GM19025 (cell line): ENCODE results near the gene ZBTB7B.
"Not testable (repeated sequence)": the region's sequence is repeated elsewhere in the genome, so short reads cannot be mapped to it uniquely, and the experiment has no call there.

Experiments
- ATAC-seq: cut with Tn5 transposase; IDR thresholded peaks from one replicate; pipeline ENCODE4 v1.9.1; 2021; ENCODE audit warnings: mild to moderate bottlenecking, low read depth, moderate library complexity; ENCODE audit not compliant: unreplicated experiment

ZBTB7B gene

DNA sequence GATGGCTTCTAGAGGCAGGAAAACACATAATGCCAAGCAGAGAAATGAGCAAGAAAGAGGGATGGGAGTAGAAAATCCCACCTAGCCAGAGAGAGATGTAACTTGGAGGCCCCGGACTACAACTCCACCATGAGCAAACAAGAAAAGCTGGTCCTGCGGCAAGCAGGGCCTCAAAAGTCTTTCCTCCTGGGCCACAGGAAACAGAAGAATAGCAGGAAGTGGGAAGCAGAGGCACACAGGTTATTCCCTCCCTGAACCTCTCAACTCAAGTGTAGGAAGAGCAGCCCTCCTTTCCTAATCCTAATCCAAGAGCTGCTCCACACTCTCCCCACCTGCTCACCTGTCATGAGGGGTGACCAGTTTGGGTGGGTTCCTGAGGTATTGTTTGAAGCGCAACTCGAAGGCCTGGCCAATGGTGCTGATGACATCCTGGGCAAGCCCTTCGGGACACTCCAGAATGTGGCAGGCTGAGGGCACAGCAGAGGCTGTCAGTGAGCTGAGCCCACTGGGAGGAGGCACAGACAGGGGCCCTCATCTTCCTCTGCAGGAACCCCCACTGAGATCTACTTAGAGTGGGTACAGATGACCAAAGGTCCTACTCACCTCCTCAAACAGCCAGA is 35.2 kb upstream of the ZBTB7B start:
- no peak for ATAC-seq

GRCh38 chr1:154968731-154969130 is 33.9 kb upstream of the ZBTB7B start:
- ATAC-seq, result no peak

DNA sequence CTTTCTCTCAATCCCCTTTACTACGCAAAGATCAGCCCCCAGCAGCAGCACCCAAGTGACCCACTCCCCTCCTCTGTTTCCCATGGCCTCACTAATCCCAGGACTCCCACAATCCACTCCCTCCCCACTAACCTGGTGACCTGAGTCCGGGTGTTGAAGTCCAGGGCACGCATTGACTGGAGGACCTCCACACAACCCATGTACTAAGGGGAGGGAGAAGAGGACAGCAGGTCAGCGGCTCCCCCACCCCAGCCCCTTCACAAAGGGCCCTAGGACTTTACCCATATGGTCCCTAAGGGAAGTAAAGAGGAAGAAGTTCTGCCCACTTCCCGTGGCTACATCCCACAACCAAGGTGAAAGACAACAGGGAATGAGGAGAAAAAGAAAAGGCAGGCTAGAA is 33.4 kb upstream of the ZBTB7B start:
- ATAC-seq, result no peak

GRCh38 chr1:154969860-154970452 is 32.6 kb upstream of the ZBTB7B start:
- ATAC-seq, result no peak

- ATAC-seq, result no peak
These were observed 31.8 kb upstream of the ZBTB7B start, which contains the start of gene SHC1 for GRCh38 chr1:154970631-154971340. Gene SHC1, minus strand, starts transcription at chr1:154970747. Its CDS starts 221 bp downstream, at chr1:154970526.

GRCh38 chr1:154971341-154971998 is 31.1 kb upstream of the ZBTB7B start:
- ATAC-seq, result no peak

DNA sequence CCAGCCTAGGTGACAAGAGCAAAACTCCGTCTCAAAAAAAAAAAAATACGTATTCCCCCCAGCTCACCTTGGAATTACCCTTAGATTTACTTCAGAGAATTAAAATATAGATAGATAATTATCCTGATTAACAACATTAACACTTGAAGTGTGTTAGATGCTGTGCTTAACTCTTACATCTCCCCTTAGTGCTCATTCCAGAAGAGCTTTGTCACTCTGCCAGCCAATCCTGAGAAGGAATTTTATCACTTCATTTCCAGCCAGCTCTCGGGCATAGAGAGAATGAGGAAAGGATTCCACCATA is 30.4 kb upstream of the ZBTB7B start:
- no peak for ATAC-seq

DNA sequence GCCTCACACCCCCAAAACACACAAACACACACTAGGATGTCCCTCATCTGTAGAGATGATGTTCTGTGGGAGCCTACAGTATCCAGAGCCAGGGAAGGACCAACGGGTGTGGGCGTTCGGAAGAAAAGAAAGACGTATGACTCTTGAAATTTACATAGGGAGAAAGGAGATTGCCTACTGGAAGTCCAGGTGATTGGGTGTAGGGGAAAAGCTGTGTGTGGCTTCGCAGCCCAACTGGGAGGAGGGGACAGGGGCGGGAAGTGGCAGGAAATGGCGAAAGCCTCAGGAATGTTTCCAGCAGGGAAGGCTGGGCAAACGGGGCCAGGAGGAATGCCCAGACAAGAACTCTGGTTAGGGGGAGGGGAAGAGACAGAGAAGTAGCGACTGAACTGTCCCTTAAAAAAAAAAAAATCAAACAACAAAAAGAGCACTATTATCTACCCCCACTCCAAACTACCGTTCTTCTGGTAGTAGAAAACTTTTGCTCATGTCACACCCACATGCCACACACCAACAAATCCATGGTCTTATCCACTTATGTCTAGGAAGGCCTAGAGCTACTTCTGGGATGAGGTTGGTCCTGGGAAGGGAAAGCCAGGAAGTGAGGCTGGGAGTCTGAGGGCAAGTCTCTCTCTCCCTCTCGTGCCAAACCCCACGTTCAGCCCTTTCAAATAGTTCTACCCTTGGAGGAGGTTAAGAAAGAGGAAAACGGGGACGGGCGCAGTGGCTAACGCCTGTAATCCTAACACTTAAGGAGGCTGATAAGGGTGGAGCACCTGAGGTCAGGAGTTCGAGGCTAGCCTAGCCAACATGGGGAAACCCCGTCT is 29.9 kb upstream of the ZBTB7B start:
- ATAC-seq, result no peak

DNA sequence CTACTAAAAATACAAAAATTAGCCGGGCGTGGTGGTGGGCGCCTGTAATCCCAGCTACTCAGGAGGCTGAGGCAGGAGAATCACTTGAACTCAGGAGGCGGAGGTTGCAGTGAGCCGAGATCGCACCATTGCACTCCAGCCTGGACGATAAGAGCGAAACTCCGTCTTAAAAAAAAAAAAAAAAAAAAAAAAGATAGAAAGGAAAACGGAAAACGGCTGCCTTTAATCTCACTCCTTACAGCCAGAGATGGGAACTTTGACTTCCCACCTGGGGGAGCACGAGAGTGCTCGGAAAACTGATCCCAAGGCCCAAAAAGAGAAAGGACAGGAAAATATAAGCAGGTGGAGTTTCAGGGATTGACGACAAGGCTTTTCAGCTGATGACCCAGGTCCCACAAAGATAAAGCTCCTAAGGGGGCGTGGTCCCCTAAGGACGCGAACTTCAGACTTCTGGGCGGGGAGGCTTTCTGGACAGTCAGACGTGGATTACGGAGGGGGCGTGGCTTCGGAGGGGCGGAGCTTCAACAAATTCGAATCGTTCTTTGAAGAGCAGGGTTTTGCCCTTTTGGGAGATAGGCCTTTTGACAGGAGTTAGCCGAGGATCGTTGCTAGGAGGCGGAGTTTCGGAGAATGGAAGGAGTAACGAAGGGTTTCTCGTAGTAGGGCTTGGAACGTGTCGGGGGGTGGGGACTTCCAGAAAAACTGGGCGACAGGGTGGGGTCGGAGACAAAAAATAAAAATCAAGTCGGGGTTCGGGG is 29.1 kb upstream of the ZBTB7B start:
- no peak for ATAC-seq

DNA sequence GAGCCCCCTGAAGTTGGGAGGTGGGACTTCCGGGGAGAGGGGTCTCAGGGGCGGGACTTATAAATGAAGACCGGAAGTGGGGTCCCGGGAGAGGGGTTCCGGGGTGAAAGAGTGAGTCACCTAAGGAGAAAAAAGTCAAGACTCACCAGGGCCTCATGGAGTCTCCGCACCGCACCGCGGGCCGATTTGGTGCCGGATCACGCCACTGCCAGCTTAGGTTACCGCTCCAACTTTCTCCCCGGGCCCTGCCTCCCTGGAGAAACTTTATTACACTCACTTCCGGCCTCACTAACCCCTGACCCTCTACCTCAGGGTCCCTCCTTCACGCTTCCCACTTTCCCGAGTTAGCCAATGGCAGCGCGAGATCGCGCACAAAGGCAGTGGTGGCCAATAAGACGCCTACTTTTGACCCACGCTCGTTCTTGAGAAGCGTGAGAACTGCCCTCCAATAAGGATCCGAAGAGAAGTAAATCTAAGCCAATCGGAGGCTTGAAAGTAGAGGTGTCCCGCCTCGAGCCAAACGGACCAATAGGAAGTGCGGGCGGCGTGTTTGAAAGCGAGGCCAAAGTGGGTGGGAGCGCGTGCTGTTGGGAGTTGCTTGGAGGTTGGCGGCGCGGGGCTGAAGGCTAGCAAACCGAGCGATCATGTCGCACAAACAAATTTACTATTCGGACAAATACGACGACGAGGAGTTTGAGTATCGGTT is 28.3 kb upstream of the ZBTB7B start, which contains the start of gene CKS1B:
CKS1B (plus strand) TSS at position 580 of the 706 bp plus-strand sequence; CDS start at position 645, 65 bp downstream.
- peak; percentile 71 for ATAC-seq

DNA sequence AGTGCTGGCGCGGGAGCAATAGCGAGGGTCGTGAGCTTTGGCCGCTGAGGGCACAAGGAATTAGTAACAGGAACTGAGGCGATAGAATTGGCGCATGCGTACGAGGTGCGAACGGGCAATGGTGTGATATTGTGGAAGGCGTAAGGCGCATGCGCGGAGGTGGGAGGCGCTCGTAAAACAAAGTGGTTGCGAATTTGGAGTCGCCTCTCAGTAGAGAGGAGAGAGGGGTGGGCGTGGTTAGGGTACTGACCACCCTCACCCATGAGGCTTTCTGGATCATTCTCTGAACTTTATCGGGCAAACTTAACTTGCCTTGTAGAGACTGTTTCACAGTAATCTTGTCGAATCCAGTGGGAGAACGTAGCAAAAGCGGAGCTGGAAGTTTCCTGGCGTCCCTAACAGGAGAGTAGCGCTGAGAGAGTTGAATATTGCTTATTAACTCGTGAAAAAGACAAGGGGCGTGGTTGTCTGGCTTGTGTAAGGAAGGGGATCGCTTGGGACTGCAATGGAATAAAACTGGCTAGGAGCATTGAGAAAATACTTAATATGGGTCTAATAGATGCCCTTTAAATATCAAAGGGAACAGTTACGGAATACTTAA is 27.7 kb upstream of the ZBTB7B start:
- peak; percentile 34 for ATAC-seq

DNA sequence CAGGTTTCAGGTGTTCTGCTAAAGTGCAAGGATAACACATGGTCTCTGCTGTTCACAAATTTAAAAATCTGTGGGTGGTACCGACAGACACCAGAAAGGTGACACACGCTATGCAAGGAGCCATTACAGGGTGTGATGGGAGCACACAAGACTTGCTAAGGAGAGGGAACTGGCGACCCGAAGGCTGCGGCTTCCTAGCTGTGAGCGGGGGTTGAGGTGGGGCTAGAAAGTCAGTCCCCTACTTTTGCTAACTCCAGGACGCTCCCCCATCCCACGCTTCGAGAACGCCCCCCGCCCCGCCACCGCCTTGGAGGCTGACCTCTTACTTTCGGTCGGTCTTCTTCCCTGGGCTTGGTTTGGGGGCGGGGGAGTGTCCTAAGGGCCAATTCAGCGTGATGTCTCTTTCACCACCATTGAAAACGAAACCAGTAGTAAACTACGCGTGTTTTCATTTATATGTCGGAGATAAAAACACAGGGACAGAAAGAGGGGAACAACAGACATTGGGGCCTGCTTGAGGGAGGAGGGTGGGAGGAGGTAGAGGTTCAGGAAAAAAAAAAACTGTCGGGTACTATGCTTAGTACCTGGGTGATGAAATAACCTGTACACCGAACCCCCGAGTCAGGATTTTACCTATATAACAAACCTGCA is 27.1 kb upstream of the ZBTB7B start:
- no peak for ATAC-seq

DNA sequence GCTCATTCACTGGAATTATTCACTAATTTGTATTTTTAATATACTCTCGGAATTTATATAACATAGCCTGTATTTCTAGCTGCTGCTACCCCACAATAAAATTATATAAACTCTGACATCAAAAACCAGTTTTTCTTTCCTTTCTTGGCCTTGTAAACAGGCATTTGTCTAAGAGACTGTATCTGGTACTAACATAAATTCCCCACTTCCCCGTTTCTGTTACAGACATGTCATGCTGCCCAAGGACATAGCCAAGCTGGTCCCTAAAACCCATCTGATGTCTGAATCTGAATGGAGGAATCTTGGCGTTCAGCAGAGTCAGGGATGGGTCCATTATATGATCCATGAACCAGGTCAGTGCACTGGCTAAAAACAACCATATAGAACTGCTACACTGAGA is 24.8 kb upstream of the ZBTB7B start:
- ATAC-seq, result not testable (repeated sequence)

DNA sequence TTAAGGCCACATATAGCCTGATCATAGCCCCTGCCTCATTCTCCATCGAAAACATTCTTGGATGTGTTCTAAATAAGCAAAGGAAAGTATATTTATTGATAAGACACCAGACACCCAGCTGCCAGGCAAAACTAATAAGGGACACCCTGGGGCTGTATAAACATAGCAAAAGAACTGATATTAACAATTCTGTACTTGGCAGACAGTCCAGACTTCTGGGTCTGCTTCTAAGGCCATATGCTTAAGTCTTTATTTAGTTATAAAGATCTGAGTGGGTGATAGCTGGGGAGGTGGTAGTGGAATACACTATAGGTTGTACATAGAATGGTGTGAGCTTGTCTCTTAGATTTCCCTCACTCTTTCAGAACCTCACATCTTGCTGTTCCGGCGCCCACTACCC is 24.2 kb upstream of the ZBTB7B start:
- ATAC-seq, result no peak

DNA sequence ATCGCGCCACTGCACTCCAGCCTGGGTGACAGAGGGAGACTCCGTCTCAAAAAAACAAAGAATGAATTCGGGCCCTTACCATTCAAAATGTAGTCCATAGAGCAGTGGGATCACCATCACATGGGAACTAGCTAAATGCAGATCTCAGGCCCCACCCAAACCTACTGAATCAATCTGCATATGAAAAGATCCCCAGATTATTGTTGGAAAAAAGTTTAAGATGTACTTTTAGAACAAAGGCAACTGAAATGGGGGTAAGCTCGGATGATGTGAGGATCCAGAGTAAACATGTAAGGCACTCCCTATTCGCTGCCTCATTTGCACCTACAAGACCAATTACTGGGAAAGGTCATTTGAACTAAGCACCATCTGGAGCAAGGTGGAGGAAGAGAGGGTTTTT is 20.3 kb upstream of the ZBTB7B start:
- ATAC-seq, result no peak

DNA sequence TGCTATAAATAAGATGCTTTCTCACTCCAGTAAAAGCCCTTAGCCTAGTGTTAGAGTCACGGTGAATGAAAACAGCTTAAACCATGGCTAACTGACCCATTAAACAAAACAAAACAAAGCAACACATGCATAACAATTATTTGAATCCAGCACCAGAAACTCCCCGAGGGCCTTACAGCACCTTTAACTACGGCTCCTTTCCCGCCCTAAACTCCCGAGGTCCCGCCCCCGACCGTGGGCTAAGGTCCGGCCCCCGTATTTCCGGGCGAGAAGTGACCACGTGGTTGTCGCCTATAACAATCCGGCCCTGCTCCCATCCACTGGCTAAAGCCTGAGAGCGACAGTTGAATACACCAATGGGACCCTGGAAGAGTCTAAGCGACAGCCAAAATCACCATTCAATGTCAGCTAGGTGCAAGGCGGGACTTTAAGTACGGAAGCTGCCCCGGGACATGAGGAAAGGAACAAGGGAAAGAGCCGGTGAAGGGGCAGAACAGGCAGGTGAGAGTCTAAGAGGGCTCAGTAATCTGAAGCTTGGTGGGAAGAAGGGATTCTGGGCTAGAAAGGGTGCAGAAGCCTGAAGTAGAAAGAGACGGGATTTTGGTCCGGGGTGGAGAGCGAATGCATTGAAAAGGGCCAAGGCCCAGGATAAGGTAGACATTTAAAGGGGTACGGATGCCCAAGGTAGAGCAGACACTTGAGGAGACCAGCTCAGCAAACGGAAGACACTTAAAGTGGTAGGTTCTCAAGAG is 19.5 kb upstream of the ZBTB7B start, which contains the start of gene FLAD1:
FLAD1 (plus strand) TSS at position 448 of the 752 bp plus-strand sequence. CDS start 351 bp downstream, outside the sequence.
- peak; percentile 99 for ATAC-seq

- no peak for ATAC-seq
These were observed 18.7 kb upstream of the ZBTB7B start for GRCh38 chr1:154983776-154984466.
